ENCODE results near the gene GABRR1.

GRCh38 chr6:89217299-89217910, at the start of gene GABRR1:
- TF ChIP-seq CREB1 (CRISPR knock-in tag; IDR thresholded peaks at IDR 0.05; ENCODE audit: low read depth), result no peak
- no peak for TF ChIP-seq CTCF (conservative IDR thresholded peaks at IDR 0.05; ENCODE audit: low read depth in 2 of 2)
- TF ChIP-seq POLR2AphosphoS5 (IDR thresholded peaks at IDR 0.05; ENCODE audit: low read depth), result no peak
- no peak for TF ChIP-seq EZH2 (IDR thresholded peaks at IDR 0.05; ENCODE audit: low read depth, unreplicated experiment)
- no peak for TF ChIP-seq ZNF462 (CRISPR knock-in tag; IDR thresholded peaks at IDR 0.05)
- no peak for TF ChIP-seq ETS1 (IDR thresholded peaks at IDR 0.05)
- no peak for TF ChIP-seq REST (IDR thresholded peaks at IDR 0.05; ENCODE audit: unreplicated experiment)
- no peak for TF ChIP-seq EZH2phosphoT487 (IDR thresholded peaks at IDR 0.05; ENCODE audit: unreplicated experiment)
- no peak for TF ChIP-seq ZNF114 (CRISPR knock-in tag; IDR thresholded peaks at IDR 0.05)
- TF ChIP-seq STAT1 (IDR thresholded peaks at IDR 0.05; ENCODE audit: unreplicated experiment), result no peak
- no peak for TF ChIP-seq JUNB (IDR thresholded peaks at IDR 0.05; ENCODE audit: unreplicated experiment)
- TF ChIP-seq ZNF331 (CRISPR knock-in tag; IDR thresholded peaks at IDR 0.05; ENCODE audit: low read depth), result no peak
